HepG2 (cell line): ENCODE data around the gene KMT2E. TPM values are rescaled to one million over a fixed set of nuclear protein-coding genes. Genes with fewer than 3 reads are reported as not detected.

Experiments
- ATM ChIP-seq: fragments of 450-650 bp; IDR thresholded peaks from 2 replicates; pipeline ENCODE4 v1.7.1; 2017; ENCODE audit warnings: mild to moderate bottlenecking, borderline replicate concordance
- GFI1 ChIP-seq: sonication (generic); formaldehyde crosslinking; IDR thresholded peaks from 2 replicates; pipeline ENCODE4 v1.5.0; 2020; ENCODE audit warnings: missing genetic modification reagents, mild to moderate bottlenecking, borderline replicate concordance
- HMGA1 ChIP-seq: sonication (generic); formaldehyde crosslinking; conservative IDR thresholded peaks from 2 replicates; pipeline ENCODE4 v1.4.0; 2020; ENCODE audit warnings: missing genetic modification reagents
- IRX3 ChIP-seq: sonication (generic); formaldehyde crosslinking; IDR thresholded peaks from 2 replicates; pipeline ENCODE4 v1.8.1; 2023; ENCODE audit warnings: mild to moderate bottlenecking, low read depth, missing genetic modification reagents, borderline replicate concordance
- KDM2A ChIP-seq: sonication (generic); formaldehyde crosslinking; IDR thresholded peaks from 2 replicates; pipeline ENCODE4 v1.4.0; 2020; ENCODE audit warnings: low read depth, missing genetic modification reagents, borderline replicate concordance
- KMT2B ChIP-seq: IDR thresholded peaks from 2 replicates; pipeline ENCODE4 v1.6.1; 2016; ENCODE audit warnings: missing genetic modification reagents, missing compliant biosample characterization
- NFE2L2 ChIP-seq: fragments of 150-350 bp; IDR thresholded peaks from 2 replicates; pipeline ENCODE4 v1.6.1; 2014; ENCODE audit warnings: low read length
- PCBP2 ChIP-seq: fragments of 200-400 bp; formaldehyde crosslinking; optimal IDR thresholded peaks from 2 replicates; pipeline ENCODE3; 2018; ENCODE audit warnings: low read length, low read depth; ENCODE audit not compliant: poor library complexity, severe bottlenecking
- RFX1 ChIP-seq: fragments of 450-650 bp; IDR thresholded peaks from 2 replicates; pipeline ENCODE4 v1.6.1; 2017
- TARDBP ChIP-seq: sonication (generic); formaldehyde crosslinking; IDR thresholded peaks from 2 replicates; pipeline ENCODE4 v1.8.0; 2022; ENCODE audit warnings: mild to moderate bottlenecking, missing genetic modification reagents
- TCF7 ChIP-seq: sonication (generic); IDR thresholded peaks from 2 replicates; pipeline ENCODE4 v1.6.1; 2016; ENCODE audit warnings: antibody characterized with exemption, low read depth
- ZBTB7B ChIP-seq: sonication (generic); formaldehyde crosslinking; IDR thresholded peaks from 2 replicates; pipeline ENCODE4 v1.4.0; 2020; ENCODE audit warnings: missing genetic modification reagents
- ZFP90 ChIP-seq: sonication (generic); formaldehyde crosslinking; IDR thresholded peaks from 2 replicates; pipeline ENCODE4 v1.8.0; 2022; ENCODE audit warnings: missing genetic modification reagents, mild to moderate bottlenecking, inconsistent platforms, borderline replicate concordance
- ZMYM3 ChIP-seq: sonication (generic); formaldehyde crosslinking; IDR thresholded peaks from 2 replicates; pipeline ENCODE4 v1.5.1; 2020; ENCODE audit warnings: mild to moderate bottlenecking, missing genetic modification reagents
- ZNF180 ChIP-seq: sonication (generic); formaldehyde crosslinking; IDR thresholded peaks from 2 replicates; pipeline ENCODE4 v1.4.0; 2020; ENCODE audit warnings: low read depth, missing genetic modification reagents, borderline replicate concordance
- ZNF331 ChIP-seq: sonication (generic); formaldehyde crosslinking; IDR thresholded peaks from 2 replicates; pipeline ENCODE4 v1.4.0; 2020; ENCODE audit warnings: missing genetic modification reagents
- ZNF354B ChIP-seq: sonication (generic); formaldehyde crosslinking; IDR thresholded peaks from 2 replicates; pipeline ENCODE4 v1.8.0; 2022; ENCODE audit warnings: mild to moderate bottlenecking, missing genetic modification reagents
- polyA plus RNA-seq, 8 experiments: library from polyadenylated mRNA; depleted of rRNA in 3 of 8; stranded (reverse) in 7 of 8; unstranded in 1 of 8; fragments of >200 nt; fragmentation: Illumina TruSeq in 4 of 8; extraction: Trizol in 4 of 8; gene quantifications; 2 replicates each; pipeline versions ENCODE4 v1.2.1 to v1.2.3, GENCODE V29; 2011 to 2016; ENCODE audit warnings: low read depth in 4 of 8, missing spikeins in 1 of 8, mixed read lengths in 1 of 8; ENCODE audit not compliant: insufficient read depth in 1 of 8
- total RNA-seq, 5 experiments: library from RNA; depleted of rRNA; stranded (reverse); fragments of >200 nt; fragmentation: Illumina TruSeq; extraction: Trizol; gene quantifications; 2 replicates each; pipeline ENCODE4 v1.2.3, GENCODE V29; 2016; ENCODE audit warnings: low read depth in 1 of 5
- TF ChIP-seq, protein P1 (sequence below): sonication (generic); formaldehyde crosslinking; IDR thresholded peaks from 2 replicates; pipeline ENCODE4 v1.4.0; 2020; ENCODE audit warnings: missing genetic modification reagents, borderline replicate concordance
- TF ChIP-seq, protein P2 (sequence below): sonication (generic); formaldehyde crosslinking; IDR thresholded peaks from 2 replicates; pipeline ENCODE4 v1.8.1; 2023; ENCODE audit warnings: mild to moderate bottlenecking, missing genetic modification reagents
- TF ChIP-seq, protein P3 (sequence below), 2 experiments: sonication (generic) in 1 of 2; formaldehyde crosslinking in 1 of 2; IDR thresholded peaks; 2 replicates each; pipeline versions ENCODE4 v1.4.0 to v1.6.1; 2016 to 2020; ENCODE audit warnings: borderline replicate concordance in 1 of 2, low read depth in 1 of 2, mild to moderate bottlenecking in 1 of 2, missing genetic modification reagents in 1 of 2

KMT2E gene
- total and polyA plus RNA-seq, 2 of the 13 experiments (the other 11 are each of a cell fraction or from before 2014, with no cell fraction given): 6.3 to 24.4 TPM

DNA sequence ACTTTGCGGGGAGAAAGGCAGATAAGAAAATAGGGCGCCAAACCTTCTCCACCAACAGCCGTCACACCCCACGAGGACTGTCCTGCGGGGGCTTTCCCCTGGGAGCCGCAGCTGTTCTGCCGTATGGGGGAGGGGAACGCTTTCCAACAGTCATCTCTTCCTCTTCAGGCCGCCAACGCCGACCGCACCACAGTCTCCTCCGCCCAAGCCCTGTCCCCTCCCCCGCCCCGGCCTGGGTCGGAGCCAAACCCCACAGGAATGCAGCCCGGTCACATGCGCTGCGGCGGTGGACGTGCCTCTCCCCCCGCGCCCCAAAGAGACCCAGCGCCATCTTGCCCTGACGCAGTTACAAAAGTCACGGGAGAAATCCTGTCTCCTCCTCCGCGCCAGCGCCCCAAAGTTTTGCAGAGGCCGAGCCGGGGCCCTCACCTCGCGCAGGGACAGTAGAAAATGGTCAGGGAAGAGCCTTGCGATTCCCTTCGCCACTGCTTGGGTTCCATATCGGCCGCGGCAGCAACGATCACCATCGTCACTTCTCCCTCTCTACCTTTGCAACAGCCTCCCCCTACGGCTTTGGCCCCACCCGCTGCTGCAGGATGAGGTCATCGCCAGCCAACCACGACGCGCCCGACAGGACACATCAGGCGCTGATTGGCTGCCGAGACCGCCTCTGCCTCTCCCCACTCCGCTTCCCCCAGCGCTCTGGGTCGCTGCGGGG lies 1.3 kb upstream of the KMT2E start (continued):
- TF ChIP-seq ZFP90 (CRISPR knock-in tag) (peak; percentile 82), ZNF354B (CRISPR knock-in tag) (peak; percentile 79; the same call in 1 of the 2 replicates), HMGA1 (CRISPR knock-in tag) (no peak), ATM (no peak), ZNF180 (CRISPR knock-in tag) (no peak), TCF7 (no peak), NFE2L2 (no peak), PCBP2 (no peak), ZBTB7B (CRISPR knock-in tag) (peak; percentile 70; the same call in 1 of the 2 replicates), TARDBP (CRISPR knock-in tag) (peak; percentile 93), GFI1 (CRISPR knock-in tag) (peak; percentile 80; the same call in 1 of the 2 replicates), KDM2A (CRISPR knock-in tag) (peak; percentile 93), ZMYM3 (CRISPR knock-in tag) (peak; percentile 90), RFX1 (no peak), IRX3 (CRISPR knock-in tag) (0 out of 2 replicates have a peak, but pooled peaks have one; percentile 35), KMT2B (CRISPR knock-in tag) (no peak), ZNF331 (peak; percentile 88)
- TF ChIP-seq, protein P1, sequence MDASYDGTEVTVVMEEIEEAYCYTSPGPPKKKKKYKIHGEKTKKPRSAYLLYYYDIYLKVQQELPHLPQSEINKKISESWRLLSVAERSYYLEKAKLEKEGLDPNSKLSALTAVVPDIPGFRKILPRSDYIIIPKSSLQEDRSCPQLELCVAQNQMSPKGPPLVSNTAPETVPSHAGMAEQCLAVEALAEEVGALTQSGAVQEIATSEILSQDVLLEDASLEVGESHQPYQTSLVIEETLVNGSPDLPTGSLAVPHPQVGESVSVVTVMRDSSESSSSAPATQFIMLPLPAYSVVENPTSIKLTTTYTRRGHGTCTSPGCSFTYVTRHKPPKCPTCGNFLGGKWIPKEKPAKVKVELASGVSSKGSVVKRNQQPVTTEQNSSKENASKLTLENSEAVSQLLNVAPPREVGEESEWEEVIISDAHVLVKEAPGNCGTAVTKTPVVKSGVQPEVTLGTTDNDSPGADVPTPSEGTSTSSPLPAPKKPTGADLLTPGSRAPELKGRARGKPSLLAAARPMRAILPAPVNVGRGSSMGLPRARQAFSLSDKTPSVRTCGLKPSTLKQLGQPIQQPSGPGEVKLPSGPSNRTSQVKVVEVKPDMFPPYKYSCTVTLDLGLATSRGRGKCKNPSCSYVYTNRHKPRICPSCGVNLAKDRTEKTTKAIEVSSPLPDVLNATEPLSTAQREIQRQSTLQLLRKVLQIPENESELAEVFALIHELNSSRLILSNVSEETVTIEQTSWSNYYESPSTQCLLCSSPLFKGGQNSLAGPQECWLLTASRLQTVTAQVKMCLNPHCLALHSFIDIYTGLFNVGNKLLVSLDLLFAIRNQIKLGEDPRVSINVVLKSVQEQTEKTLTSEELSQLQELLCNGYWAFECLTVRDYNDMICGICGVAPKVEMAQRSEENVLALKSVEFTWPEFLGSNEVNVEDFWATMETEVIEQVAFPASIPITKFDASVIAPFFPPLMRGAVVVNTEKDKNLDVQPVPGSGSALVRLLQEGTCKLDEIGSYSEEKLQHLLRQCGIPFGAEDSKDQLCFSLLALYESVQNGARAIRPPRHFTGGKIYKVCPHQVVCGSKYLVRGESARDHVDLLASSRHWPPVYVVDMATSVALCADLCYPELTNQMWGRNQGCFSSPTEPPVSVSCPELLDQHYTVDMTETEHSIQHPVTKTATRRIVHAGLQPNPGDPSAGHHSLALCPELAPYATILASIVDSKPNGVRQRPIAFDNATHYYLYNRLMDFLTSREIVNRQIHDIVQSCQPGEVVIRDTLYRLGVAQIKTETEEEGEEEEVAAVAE: peak; percentile 73
- TF ChIP-seq, protein P2, sequence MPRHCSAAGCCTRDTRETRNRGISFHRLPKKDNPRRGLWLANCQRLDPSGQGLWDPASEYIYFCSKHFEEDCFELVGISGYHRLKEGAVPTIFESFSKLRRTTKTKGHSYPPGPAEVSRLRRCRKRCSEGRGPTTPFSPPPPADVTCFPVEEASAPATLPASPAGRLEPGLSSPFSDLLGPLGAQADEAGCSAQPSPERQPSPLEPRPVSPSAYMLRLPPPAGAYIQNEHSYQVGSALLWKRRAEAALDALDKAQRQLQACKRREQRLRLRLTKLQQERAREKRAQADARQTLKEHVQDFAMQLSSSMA (CRISPR knock-in tag): 0 out of 2 replicates have a peak, but pooled peaks have one; percentile 52
- TF ChIP-seq, protein P3, sequence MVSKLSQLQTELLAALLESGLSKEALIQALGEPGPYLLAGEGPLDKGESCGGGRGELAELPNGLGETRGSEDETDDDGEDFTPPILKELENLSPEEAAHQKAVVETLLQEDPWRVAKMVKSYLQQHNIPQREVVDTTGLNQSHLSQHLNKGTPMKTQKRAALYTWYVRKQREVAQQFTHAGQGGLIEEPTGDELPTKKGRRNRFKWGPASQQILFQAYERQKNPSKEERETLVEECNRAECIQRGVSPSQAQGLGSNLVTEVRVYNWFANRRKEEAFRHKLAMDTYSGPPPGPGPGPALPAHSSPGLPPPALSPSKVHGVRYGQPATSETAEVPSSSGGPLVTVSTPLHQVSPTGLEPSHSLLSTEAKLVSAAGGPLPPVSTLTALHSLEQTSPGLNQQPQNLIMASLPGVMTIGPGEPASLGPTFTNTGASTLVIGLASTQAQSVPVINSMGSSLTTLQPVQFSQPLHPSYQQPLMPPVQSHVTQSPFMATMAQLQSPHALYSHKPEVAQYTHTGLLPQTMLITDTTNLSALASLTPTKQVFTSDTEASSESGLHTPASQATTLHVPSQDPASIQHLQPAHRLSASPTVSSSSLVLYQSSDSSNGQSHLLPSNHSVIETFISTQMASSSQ (IDR thresholded peaks at IDR 0.05; ENCODE audit: low read depth): no peak
- TF ChIP-seq, protein P3 (CRISPR knock-in tag; IDR thresholded peaks at IDR 0.05; ENCODE audit: borderline replicate concordance): peak; percentile 86
